ENCODE data around the gene CPM. TPM values are rescaled to one million over a fixed set of nuclear protein-coding genes. Genes with fewer than 3 reads are reported as not detected.

CPM gene
- polyA plus RNA-seq, 1 donor (not counting 4 experiments of a cell fraction or from before 2014, with no cell fraction given), result 2.5 TPM

- no peaks in the 10 kb centered on the region for H4K20me1 ChIP-seq (ENCODE audit: control insufficient read depth, extremely low read depth, insufficient read depth, low read length)
- dilution Hi-C loops (cut with MboI; ENCODE audit: extremely low pct_ligation_motif_present, low sequenced_read_pairs), result no loop called here
- no peak for TF ChIP-seq EZH2 (IDR thresholded peaks at IDR 0.05; ENCODE audit: low read length)
- TF ChIP-seq CTCF (optimal IDR thresholded peaks at IDR 0.05 in 1 of 3, IDR thresholded peaks at IDR 0.05 in 1 of 3, conservative IDR thresholded peaks at IDR 0.05 in 1 of 3; ENCODE audit: extremely low read depth in 1 of 3, insufficient read depth in 2 of 3, low read length in 3 of 3), result no peak
Measured at GRCh38 chr12:68842784-68843567, 90.0 kb downstream of the CPM start.

GRCh38 chr12:68842123-68842522 is 90.8 kb downstream of the CPM start:
- no peaks in the 10 kb centered on the region for H4K20me1 ChIP-seq (ENCODE audit: control insufficient read depth, extremely low read depth, insufficient read depth, low read length)
- no peak overlapping the region for H3K4me2 ChIP-seq (ENCODE audit: control insufficient read depth, extremely low read depth, insufficient read depth, low read depth, low read length)
- H3K9ac ChIP-seq (ENCODE audit: control insufficient read depth, extremely low read depth, insufficient read depth, low read length), result no peak overlapping the region
- no peaks in the 10 kb centered on the region for H3K79me2 ChIP-seq (ENCODE audit: control insufficient read depth, insufficient read depth, low read length)
- H2AFZ ChIP-seq (ENCODE audit: control insufficient read depth, low read length), result no peak overlapping the region
- no peak overlapping the region for H3K27ac ChIP-seq (ENCODE audit: control insufficient read depth, insufficient read depth, low read length)
- no peaks in the 10 kb centered on the region for H3K9me3 ChIP-seq (ENCODE audit: control insufficient read depth, low read depth, low read length)
- no peaks in the 10 kb centered on the region for H3K4me1 ChIP-seq (ENCODE audit: control insufficient read depth, extremely low read depth, insufficient read depth, low read length)
- DNase-seq (ENCODE audit: low read depth, low spot score), result no peak
- no peaks in the 10 kb centered on the region for H3K9me1 ChIP-seq (ENCODE audit: control insufficient read depth, extremely low read depth, insufficient read depth, low read length)
- dilution Hi-C loops (cut with MboI; ENCODE audit: extremely low pct_ligation_motif_present, low sequenced_read_pairs), result no loop called here
- H3K27me3 ChIP-seq (ENCODE audit: control insufficient read depth, extremely low read depth, insufficient read depth, low read length), result no peaks in the 10 kb centered on the region
- no peak for FAIRE-seq
- TF ChIP-seq EZH2 (IDR thresholded peaks at IDR 0.05; ENCODE audit: low read length), result no peak
- no peak for TF ChIP-seq CTCF (optimal IDR thresholded peaks at IDR 0.05 in 1 of 3, IDR thresholded peaks at IDR 0.05 in 1 of 3, conservative IDR thresholded peaks at IDR 0.05 in 1 of 3; ENCODE audit: extremely low read depth in 1 of 3, insufficient read depth in 2 of 3, low read length in 3 of 3)
- H3K4me3 ChIP-seq (ENCODE audit: control insufficient read depth in 2 of 3, extremely low read depth in 1 of 3, insufficient read depth in 2 of 3, low read depth in 1 of 3, low read length in 3 of 3), result no peak overlapping the region
- H3K36me3 ChIP-seq (ENCODE audit: control insufficient read depth in 2 of 2, extremely low read depth in 1 of 2, insufficient read depth in 2 of 2, low read length in 2 of 2), result peaks cover 20 to 30% of the 10 kb centered on the region in 2 experiments

More at GRCh38 chr12:68842784-68843567, 90.0 kb downstream of the CPM start:
- H3K9me3 ChIP-seq (ENCODE audit: control insufficient read depth, low read depth, low read length), result no peaks in the 10 kb centered on the region
- no peak overlapping the region for H3K27ac ChIP-seq (ENCODE audit: control insufficient read depth, insufficient read depth, low read length)
- no peak overlapping the region for H2AFZ ChIP-seq (ENCODE audit: control insufficient read depth, low read length)
- no peak for DNase-seq (ENCODE audit: low read depth, low spot score)
- no peaks in the 10 kb centered on the region for H3K79me2 ChIP-seq (ENCODE audit: control insufficient read depth, insufficient read depth, low read length)
- no peaks in the 10 kb centered on the region for H3K27me3 ChIP-seq (ENCODE audit: control insufficient read depth, extremely low read depth, insufficient read depth, low read length)
- H3K9me1 ChIP-seq (ENCODE audit: control insufficient read depth, extremely low read depth, insufficient read depth, low read length), result no peaks in the 10 kb centered on the region
- peaks cover 20 to 25% of the 10 kb centered on the region in 2 experiments for H3K36me3 ChIP-seq (ENCODE audit: control insufficient read depth in 2 of 2, extremely low read depth in 1 of 2, insufficient read depth in 2 of 2, low read length in 2 of 2)
- H3K4me3 ChIP-seq (ENCODE audit: control insufficient read depth in 2 of 3, extremely low read depth in 1 of 3, insufficient read depth in 2 of 3, low read depth in 1 of 3, low read length in 3 of 3), result no peak overlapping the region
- H3K4me1 ChIP-seq (ENCODE audit: control insufficient read depth, extremely low read depth, insufficient read depth, low read length), result no peaks in the 10 kb centered on the region
- FAIRE-seq, result no peak
- H3K4me2 ChIP-seq (ENCODE audit: control insufficient read depth, extremely low read depth, insufficient read depth, low read depth, low read length), result no peak overlapping the region
- H3K9ac ChIP-seq (ENCODE audit: control insufficient read depth, extremely low read depth, insufficient read depth, low read length), result no peak overlapping the region

Data from keratinocyte (primary cell).